HepG2 (cell line): ENCODE measurements around the gene MICAL3. TPM values are rescaled to one million over a fixed set of nuclear protein-coding genes. Genes with fewer than 3 reads are reported as not detected.

Experiments
- HMG20B ChIP-seq: conservative IDR thresholded peaks from 2 replicates; pipeline ENCODE4 v1.6.1; 2016; ENCODE audit warnings: missing genetic modification reagents, missing compliant biosample characterization
- MEIS1 ChIP-seq: sonication (generic); formaldehyde crosslinking; IDR thresholded peaks from 2 replicates; pipeline ENCODE4 v1.9.0; 2021; ENCODE audit warnings: mild to moderate bottlenecking, missing genetic modification reagents, moderate library complexity, borderline replicate concordance
- SRY ChIP-seq: sonication (generic); formaldehyde crosslinking; IDR thresholded peaks from 2 replicates; pipeline ENCODE4 v1.8.0; 2022; ENCODE audit warnings: mild to moderate bottlenecking, missing genetic modification reagents
- ZNF326 ChIP-seq: sonication (generic); formaldehyde crosslinking; IDR thresholded peaks from 2 replicates; pipeline ENCODE4 v1.4.0; 2020; ENCODE audit warnings: missing genetic modification reagents, borderline replicate concordance
- ZNF512 ChIP-seq: sonication (generic); formaldehyde crosslinking; IDR thresholded peaks from 2 replicates; pipeline ENCODE4 v1.4.0; 2020; ENCODE audit warnings: mild to moderate bottlenecking, missing genetic modification reagents
- ZNF703 ChIP-seq: sonication (generic); formaldehyde crosslinking; IDR thresholded peaks from 2 replicates; pipeline ENCODE4 v1.5.1; 2020; ENCODE audit warnings: missing genetic modification reagents, mild to moderate bottlenecking, moderate library complexity, borderline replicate concordance
- ZNF761 ChIP-seq: sonication (generic); formaldehyde crosslinking; conservative IDR thresholded peaks from 2 replicates; pipeline ENCODE4 v1.4.0; 2020; ENCODE audit warnings: mild to moderate bottlenecking, missing genetic modification reagents
- ZNF768 ChIP-seq: sonication (generic); formaldehyde crosslinking; IDR thresholded peaks from 2 replicates; pipeline ENCODE4 v1.4.0; 2020; ENCODE audit warnings: missing genetic modification reagents
- polyA plus RNA-seq, 8 experiments: library from polyadenylated mRNA; depleted of rRNA in 3 of 8; stranded (reverse) in 7 of 8; unstranded in 1 of 8; fragments of >200 nt; fragmentation: Illumina TruSeq in 4 of 8; extraction: Trizol in 4 of 8; gene quantifications; 2 replicates each; pipeline versions ENCODE4 v1.2.1 to v1.2.3, GENCODE V29; 2011 to 2016; ENCODE audit warnings: low read depth in 4 of 8, missing spikeins in 1 of 8, mixed read lengths in 1 of 8; ENCODE audit not compliant: insufficient read depth in 1 of 8
- total RNA-seq, 5 experiments: library from RNA; depleted of rRNA; stranded (reverse); fragments of >200 nt; fragmentation: Illumina TruSeq; extraction: Trizol; gene quantifications; 2 replicates each; pipeline ENCODE4 v1.2.3, GENCODE V29; 2016; ENCODE audit warnings: low read depth in 1 of 5
- TF ChIP-seq, protein P1 (sequence below): sonication (generic); formaldehyde crosslinking; IDR thresholded peaks from 2 replicates; pipeline ENCODE4 v1.4.0; 2020; ENCODE audit warnings: mild to moderate bottlenecking, missing genetic modification reagents
- TF ChIP-seq, protein P2 (sequence below): sonication (generic); formaldehyde crosslinking; IDR thresholded peaks from 2 replicates; pipeline ENCODE4 v1.5.0; 2020; ENCODE audit warnings: mild to moderate bottlenecking, missing genetic modification reagents, borderline replicate concordance

The MICAL3 gene
- total and polyA plus RNA-seq, 2 of the 13 experiments (the other 11 are each of a cell fraction or from before 2014, with no cell fraction given): 5.3 to 12.5 TPM

- TF ChIP-seq, protein P1, sequence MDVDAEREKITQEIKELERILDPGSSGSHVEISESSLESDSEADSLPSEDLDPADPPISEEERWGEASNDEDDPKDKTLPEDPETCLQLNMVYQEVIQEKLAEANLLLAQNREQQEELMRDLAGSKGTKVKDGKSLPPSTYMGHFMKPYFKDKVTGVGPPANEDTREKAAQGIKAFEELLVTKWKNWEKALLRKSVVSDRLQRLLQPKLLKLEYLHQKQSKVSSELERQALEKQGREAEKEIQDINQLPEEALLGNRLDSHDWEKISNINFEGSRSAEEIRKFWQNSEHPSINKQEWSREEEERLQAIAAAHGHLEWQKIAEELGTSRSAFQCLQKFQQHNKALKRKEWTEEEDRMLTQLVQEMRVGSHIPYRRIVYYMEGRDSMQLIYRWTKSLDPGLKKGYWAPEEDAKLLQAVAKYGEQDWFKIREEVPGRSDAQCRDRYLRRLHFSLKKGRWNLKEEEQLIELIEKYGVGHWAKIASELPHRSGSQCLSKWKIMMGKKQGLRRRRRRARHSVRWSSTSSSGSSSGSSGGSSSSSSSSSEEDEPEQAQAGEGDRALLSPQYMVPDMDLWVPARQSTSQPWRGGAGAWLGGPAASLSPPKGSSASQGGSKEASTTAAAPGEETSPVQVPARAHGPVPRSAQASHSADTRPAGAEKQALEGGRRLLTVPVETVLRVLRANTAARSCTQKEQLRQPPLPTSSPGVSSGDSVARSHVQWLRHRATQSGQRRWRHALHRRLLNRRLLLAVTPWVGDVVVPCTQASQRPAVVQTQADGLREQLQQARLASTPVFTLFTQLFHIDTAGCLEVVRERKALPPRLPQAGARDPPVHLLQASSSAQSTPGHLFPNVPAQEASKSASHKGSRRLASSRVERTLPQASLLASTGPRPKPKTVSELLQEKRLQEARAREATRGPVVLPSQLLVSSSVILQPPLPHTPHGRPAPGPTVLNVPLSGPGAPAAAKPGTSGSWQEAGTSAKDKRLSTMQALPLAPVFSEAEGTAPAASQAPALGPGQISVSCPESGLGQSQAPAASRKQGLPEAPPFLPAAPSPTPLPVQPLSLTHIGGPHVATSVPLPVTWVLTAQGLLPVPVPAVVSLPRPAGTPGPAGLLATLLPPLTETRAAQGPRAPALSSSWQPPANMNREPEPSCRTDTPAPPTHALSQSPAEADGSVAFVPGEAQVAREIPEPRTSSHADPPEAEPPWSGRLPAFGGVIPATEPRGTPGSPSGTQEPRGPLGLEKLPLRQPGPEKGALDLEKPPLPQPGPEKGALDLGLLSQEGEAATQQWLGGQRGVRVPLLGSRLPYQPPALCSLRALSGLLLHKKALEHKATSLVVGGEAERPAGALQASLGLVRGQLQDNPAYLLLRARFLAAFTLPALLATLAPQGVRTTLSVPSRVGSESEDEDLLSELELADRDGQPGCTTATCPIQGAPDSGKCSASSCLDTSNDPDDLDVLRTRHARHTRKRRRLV: no peak
- TF ChIP-seq ZNF768 (CRISPR knock-in tag): peak; percentile 59; the same call in 1 of the 2 replicates
- TF ChIP-seq MEIS1 (CRISPR knock-in tag): no peak
- TF ChIP-seq ZNF326 (CRISPR knock-in tag): no peak
- TF ChIP-seq, protein P2, sequence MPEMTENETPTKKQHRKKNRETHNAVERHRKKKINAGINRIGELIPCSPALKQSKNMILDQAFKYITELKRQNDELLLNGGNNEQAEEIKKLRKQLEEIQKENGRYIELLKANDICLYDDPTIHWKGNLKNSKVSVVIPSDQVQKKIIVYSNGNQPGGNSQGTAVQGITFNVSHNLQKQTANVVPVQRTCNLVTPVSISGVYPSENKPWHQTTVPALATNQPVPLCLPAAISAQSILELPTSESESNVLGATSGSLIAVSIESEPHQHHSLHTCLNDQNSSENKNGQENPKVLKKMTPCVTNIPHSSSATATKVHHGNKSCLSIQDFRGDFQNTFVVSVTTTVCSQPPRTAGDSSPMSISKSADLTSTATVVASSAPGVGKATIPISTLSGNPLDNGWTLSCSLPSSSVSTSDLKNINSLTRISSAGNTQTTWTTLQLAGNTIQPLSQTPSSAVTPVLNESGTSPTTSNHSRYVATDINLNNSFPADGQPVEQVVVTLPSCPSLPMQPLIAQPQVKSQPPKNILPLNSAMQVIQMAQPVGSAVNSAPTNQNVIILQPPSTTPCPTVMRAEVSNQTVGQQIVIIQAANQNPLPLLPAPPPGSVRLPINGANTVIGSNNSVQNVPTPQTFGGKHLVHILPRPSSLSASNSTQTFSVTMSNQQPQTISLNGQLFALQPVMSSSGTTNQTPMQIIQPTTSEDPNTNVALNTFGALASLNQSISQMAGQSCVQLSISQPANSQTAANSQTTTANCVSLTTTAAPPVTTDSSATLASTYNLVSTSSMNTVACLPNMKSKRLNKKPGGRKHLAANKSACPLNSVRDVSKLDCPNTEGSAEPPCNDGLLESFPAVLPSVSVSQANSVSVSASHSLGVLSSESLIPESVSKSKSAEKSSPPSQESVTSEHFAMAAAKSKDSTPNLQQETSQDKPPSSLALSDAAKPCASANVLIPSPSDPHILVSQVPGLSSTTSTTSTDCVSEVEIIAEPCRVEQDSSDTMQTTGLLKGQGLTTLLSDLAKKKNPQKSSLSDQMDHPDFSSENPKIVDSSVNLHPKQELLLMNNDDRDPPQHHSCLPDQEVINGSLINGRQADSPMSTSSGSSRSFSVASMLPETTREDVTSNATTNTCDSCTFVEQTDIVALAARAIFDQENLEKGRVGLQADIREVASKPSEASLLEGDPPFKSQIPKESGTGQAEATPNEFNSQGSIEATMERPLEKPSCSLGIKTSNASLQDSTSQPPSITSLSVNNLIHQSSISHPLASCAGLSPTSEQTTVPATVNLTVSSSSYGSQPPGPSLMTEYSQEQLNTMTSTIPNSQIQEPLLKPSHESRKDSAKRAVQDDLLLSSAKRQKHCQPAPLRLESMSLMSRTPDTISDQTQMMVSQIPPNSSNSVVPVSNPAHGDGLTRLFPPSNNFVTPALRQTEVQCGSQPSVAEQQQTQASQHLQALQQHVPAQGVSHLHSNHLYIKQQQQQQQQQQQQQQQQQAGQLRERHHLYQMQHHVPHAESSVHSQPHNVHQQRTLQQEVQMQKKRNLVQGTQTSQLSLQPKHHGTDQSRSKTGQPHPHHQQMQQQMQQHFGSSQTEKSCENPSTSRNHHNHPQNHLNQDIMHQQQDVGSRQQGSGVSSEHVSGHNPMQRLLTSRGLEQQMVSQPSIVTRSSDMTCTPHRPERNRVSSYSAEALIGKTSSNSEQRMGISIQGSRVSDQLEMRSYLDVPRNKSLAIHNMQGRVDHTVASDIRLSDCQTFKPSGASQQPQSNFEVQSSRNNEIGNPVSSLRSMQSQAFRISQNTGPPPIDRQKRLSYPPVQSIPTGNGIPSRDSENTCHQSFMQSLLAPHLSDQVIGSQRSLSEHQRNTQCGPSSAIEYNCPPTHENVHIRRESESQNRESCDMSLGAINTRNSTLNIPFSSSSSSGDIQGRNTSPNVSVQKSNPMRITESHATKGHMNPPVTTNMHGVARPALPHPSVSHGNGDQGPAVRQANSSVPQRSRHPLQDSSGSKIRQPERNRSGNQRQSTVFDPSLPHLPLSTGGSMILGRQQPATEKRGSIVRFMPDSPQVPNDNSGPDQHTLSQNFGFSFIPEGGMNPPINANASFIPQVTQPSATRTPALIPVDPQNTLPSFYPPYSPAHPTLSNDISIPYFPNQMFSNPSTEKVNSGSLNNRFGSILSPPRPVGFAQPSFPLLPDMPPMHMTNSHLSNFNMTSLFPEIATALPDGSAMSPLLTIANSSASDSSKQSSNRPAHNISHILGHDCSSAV (CRISPR knock-in tag): no peak
- TF ChIP-seq ZNF703 (CRISPR knock-in tag): no peak
- no peak for TF ChIP-seq HMG20B (CRISPR knock-in tag)
- TF ChIP-seq ZNF761: peak; percentile 53; the same call in 1 of the 2 replicates
- peak; percentile 50; the same call in 1 of the 2 replicates for TF ChIP-seq SRY (CRISPR knock-in tag)
- TF ChIP-seq ZNF512 (CRISPR knock-in tag): no peak
- TF ChIP-seq, all 625 proteins: peak for 226
Measured at GRCh38 chr22:18001040-18001893, 23.1 kb downstream of the MICAL3 start (continued).
